Left renal cortex interstitium (tissue), 4 donors: ENCODE measurements around the gene CIPC. TPM values are rescaled to one million over a fixed set of nuclear protein-coding genes. Genes with fewer than 3 reads are reported as not detected.

Experiments
- DNase-seq, 4 donors: peaks; one replicate each; pipeline ENCODE4 v3.0.0-alpha.2; 2013; ENCODE audit warnings: low read depth in 4 of 4, low spot score in 2 of 4, missing footprints in 1 of 4
- polyA plus RNA-seq, 4 donors: library from polyadenylated mRNA; unstranded; fragments of 120-200 nt; gene quantifications; one replicate each; pipeline ENCODE4 v1.2.1, GENCODE V29; 2013; ENCODE audit not compliant: insufficient read length in 4 of 4

Gene CIPC
- polyA plus RNA-seq, 4 donors, result 21.2 to 27.7 (median 24.1) TPM

DNA sequence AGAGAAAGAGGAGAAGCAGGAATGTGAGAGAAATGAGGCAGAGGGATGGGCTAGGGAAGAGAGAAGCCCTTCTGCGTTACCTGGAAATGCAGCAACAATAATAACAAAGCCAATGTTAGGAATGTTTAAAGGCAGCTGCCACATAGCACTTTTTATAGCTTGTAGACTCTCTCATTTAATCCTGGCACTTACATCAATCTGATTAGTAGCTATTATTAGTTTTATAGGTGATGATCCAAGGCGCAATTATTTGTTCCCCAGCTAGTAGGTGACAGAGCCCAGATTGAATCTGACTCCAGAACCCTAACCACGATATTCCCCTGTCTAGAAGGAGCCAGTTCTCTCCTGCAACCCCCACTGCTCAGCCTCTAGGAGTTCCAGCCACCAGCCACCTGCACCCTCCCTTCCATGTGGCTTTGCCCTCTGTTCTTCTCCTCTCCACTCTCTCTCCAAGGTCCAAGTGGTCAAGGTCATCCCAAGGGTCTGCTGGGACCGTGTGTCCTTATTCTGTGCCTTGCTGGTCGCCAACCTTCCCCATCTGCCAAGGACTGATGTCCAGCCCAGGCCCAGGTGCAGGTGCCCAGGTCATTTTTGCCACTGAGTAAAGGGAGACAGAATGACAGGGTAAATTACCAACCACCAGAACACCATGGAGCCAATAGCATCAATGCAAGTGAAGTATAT is 29.4 kb upstream of the CIPC start:
- no peak for DNase-seq

DNA sequence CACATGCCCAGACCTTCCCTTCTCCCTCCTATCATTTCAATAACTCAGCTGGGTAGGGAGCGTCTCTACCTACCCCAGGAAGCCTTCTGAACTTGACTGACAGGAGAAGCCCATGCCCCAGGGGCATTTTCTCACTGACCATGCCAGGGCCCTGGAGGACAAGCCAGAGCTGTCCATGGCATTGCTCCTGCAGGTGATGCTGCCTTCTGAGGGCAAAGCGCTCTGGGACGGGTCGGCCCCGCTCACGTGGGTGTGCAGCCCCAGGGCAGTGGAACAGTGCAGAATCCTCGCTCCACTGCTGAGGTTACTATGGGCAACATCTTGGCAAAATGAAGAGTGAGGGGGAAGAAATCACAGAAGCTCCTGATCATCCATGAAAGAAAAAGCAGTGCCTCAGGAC is 28.5 kb upstream of the CIPC start:
- no peak for DNase-seq

DNA sequence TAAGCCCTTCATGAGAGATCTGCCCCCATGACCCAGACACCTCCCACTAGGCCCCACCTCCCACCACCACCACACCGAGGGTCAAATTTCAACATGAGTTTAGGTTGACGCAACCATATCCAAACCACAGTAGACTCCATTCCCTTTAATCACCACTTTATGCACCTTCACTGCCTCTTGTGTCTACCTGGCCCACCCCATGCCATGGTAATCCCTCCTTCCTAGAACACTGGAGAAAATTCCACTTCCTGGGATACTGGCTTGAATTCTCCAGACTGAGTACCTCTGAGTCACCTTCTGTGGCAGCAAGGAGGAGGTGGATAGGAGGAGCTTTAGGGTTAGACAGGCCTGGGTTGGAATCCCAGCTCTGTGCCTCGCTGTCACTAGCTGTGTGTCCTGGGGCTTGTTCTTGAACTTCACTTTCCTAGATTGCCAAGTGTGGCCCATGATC is 26.1 kb upstream of the CIPC start:
- no peak for DNase-seq

DNA sequence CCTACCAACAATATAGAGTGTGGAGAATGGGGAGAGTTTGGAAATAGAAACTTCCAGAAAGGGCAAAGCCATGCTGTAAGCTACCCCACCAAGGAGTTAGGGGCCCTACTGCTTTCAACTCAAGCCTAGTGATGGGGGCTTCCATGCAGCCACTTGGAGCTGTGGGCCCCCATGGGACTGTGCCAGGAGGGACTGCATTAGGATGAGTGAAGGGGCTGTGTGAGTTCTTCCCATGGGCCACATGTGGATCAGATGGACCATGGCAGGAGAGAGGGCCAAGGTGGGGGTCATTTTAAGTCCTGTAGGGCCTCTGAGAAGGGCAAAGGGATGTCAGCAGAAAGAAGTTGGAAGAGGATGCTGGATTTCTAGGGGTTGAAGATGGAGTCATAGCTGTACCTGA is 23.1 kb upstream of the CIPC start:
- no peak for DNase-seq

DNA sequence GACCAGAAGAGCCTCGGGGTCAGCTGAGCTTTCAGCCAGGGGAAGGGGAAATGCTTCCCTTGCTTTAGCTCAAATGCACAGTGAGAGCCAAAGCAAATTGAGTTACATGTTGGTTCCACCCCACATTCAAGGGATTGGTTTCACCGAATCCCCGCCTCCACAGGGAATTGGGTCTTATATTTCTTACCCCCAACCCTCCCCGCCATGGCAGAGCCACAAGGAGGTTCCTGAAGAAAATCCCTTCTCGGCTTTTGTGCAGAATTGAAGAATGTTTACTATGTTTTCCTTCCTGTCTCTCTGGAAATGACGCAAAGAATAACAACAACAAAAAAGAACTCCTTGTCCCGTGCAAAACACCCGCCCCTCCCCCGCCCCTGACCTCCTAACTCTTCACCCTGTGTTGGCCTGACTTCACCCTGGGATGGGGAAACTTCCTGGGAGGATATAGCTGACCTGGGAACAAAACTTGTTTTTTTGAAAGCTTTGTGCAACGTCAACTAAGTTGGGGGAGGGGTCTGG is 21.9 kb upstream of the CIPC start:
- peak in 1 of 4 donors; percentile 72 for DNase-seq

DNA sequence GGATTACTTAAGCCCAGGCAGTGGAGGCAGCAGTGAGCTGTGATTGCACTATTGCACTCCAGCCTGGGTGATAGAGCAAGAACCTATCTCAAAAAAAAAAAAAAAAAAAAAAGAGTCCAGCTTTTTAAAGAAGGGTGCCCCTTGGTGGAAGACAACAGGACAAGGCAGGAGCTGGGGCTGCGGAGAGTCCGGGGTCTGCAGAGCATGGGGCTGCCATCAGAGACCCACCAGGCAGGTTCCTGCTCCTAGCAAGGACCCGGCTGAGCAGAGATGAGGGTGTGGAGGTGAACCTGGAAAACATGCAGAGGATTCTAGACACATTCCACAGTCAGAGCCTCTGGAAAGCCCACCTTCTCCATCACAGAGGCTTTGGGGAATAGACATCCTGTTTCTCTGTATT is 21.0 kb upstream of the CIPC start:
- no peak for DNase-seq

DNA sequence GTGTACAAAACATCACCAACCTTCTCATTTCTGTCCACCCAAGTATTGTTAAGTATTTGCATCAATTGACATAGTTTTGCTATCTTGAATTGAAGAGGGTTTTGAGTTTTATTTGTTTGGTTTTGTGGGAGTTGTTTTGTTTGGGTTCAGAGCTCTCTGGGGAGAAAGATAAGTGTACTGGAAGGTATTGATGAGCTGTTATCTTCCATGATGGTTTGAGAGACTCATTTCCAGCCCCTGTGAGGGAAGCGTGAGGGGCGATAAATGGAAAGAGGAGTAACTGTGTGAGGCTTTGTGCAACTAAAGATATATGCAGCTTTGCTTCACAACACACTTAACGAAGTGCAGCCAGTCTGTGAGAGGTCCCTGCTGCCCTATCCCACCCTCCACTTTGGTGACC is 15.7 kb upstream of the CIPC start:
- no peak for DNase-seq

DNA sequence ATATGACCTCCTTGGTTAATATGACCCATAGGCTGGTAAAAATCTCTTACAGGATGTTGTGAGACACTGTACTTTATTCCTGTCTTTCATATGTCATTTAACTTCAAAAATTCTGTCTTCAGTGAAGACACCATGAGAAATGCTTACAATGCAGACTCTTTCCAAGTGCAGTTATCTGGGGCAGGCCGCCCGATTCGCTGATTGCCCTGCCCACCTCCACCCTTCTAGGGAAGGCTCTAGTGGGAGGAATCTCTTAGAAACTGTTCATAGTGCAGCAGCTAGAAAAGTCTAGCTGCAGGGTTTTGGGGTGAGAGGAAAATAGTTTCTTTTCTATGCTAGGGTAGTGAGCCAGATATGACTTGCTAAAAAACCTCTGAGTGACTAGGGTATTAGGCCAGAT is 15.0 kb upstream of the CIPC start:
- DNase-seq, result no peak

DNA sequence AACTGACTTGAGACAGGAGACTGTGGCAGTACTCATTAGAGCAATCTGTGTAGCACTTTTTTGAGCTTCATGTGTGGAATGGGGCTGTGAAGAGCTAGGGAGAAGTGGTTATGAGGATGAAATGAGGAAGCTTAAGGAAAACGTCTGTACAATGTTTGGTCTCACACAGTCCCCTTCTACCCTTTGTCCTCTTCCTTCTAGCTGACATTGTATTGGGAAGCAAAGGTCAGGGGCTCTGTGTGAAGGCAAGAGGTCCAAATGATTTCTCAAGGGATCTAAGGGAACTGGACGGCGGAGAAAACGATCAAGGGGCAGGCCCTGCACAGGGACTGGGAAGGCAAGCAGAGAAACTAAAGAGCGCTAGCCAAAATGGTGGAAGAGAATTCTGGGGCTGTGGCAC is 13.1 kb upstream of the CIPC start:
- DNase-seq, result no peak

DNA sequence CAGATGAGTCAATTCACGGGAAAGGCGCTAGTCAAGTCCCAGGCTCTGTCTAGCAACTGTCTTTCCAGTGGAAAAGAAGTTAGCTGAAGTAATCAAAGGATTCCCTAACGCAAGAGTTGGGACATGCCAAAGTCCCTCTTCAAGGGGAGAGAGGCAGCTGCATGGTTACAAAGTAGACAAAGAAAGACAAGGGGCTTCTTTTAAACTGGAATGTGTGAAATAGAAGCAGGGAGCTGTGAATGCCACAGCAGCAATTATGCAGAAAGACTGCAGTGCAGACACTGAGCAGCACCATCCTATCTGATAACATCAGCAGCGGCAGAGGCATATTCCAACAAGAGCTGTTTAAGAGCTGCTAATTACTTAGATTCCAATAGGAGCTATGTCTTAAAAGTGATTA is 12.5 kb upstream of the CIPC start:
- DNase-seq, result no peak

DNA sequence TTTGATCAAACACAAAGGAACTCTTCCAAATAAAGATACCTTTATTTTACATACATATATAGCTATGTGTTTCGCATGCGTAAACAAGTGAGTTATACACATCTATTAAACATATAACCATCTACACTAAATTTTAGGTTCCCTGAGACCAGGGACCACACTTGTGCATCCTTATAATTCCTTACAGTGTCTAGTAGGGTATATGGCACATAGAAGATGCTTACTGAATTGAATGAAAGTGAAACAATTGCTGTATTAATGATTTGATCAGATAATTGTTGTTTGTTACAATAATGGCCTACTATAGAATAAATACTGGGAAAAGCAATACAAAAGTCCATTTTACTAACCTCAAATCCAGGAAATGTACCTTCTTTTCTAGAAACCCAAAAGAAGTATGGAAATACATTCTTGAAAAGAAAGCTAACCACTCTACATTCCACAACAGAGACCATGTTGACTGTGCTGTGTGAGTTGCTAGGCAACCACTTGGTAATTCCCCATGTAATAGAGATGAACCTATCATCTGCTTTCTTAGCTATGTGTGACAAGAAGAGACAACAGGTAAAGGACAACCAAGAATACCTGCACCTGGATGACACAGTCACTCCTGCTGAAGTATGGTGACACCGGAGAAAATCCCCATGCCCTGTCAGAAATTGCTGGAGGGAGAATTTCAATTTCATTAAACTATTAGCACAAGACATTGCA is 11.9 kb upstream of the CIPC start:
- no peak for DNase-seq

DNA sequence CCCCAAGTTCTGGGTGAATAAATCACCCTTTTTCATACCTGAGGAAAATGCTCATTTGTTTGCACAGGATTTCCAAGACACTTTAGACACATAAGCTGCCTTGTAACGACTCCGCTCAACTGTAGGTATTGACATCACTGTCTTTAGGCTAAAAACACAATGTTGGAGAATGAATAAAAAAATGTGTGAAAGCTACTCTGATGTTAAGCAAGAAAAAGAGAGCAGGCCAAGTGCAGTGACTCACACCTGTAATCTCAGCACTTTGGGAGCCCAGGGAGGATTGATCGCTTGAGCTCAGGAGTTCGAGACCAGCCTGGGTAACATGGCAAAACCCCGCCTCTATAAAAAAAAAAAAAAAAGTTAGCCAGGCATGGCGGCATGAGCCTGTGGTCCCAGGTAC is 11.1 kb upstream of the CIPC start:
- no peak for DNase-seq

DNA sequence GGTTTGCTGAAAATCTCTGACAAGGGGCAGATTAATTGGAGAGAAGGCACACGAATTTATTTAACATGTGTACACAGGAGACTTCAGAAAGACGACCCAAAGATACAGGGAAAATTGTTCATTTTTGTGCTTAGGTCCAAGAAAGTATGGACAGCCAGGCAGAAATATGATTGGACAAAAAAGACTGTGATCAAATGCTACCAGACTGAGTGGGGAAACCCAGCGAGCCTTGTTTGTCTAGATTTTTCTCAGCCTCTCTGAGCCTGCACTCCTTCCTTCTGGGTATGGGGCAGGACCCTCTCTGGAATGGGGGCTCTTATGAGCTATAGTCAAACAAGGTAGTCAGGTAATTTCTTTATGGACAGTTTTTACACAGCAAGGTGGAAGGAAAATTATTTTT is 10.4 kb upstream of the CIPC start:
- no peak for DNase-seq

DNA sequence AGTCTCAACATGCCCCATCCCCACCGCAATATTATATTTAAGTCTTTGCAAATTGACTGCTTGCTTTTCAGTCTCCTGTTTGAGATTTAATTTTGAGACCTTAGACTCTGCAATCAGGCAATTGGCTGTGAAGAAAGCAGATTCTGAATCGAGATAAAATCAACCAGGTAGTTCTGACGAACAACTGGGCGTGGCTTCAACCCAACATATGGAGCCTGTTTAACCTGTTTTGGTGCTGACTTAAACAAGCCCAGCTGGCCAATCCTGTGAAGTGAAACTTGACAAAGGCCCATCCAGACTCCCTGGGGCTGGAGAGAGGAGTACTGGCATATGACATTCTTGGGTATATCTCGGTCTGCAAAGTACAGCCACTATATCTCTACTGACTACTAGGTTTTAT is 9.8 kb upstream of the CIPC start:
- DNase-seq, result no peak

DNA sequence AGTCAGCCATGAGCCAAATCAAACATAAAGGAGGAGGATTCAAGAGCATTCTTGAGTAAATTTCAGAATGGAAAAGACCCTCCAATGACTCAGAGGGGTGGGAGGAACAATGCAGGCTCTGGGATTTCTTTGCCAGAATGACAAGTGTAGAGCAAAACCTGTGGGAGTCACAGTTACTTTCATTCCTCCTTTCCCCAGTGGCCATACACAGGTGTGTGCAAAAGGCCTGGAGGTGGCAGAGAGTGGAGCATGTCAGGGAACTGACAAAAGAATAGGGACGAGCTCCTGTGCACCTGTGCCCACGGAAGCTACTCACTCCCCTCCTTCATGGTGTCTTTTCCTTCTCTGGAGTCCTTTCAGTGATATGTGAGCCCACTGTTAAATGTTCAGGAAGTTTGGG is 9.4 kb upstream of the CIPC start:
- DNase-seq, result no peak

DNA sequence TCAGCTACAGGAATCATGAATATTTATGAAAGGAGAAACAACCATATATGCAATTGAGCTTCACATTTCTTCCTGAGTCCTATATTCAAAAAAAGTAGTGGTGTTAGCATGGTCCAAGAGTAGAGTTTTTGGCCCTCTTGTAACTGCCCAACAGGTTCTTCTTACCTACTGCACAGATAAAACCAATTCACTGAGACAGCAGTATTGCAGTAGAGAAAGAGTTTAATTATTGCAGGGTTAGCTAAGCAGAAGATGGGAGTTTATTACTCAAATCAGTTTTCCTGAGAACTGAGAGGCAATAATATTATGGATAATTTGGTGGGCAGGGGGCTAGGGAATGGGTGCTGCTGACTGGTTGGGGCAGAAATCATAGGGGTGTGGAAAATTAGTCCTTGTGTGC is 6.5 kb upstream of the CIPC start:
- DNase-seq, result no peak

DNA sequence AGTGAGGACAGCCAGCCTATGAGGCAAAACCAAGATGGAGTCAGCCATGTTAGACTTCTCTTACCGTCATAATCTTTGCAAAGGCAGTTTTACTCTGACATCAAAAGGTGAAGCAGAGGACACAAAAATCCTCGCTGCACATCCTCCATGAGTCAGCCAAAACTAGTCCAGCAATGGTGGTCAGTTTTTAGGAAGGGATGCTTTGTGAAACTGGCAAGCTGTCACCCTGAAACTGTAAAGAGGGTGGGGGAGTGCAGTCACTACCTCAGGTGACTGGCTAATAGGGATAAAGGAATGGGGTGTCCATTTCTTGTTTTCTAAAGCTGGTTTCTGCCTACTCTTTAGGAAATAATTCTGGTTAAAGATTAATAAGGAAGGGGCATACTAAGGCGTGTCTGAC is 5.4 kb upstream of the CIPC start:
- no peak for DNase-seq

DNA sequence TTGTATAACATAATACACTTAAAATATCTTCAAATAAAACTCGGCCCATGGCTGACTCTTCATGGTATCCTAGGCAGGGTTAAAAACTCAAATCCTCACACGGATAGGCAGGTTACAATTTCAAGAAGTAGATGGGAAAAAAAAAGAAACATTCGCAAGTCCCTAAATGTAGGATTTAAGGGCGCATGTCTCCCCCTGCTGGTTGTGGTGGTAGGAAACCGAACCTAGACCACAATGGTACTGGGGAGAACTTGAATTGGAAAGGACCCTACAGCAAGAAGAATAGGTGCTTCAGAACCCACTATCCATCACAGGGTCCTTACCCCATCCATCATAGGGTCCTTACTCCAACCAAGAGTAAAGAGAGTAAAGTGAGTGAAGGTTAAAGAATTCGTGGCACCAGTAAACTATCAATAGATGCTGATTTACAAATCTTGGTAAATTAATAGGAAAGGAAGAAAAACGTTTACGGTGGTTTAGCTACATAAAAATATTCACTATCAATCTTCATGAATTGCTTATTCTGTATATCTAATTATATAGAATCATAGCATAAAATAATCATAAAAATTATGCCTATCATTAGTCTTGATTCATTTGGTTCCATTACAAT is 3.3 kb upstream of the CIPC start:
- DNase-seq, result peak in 1 of 4 donors; percentile 78

DNA sequence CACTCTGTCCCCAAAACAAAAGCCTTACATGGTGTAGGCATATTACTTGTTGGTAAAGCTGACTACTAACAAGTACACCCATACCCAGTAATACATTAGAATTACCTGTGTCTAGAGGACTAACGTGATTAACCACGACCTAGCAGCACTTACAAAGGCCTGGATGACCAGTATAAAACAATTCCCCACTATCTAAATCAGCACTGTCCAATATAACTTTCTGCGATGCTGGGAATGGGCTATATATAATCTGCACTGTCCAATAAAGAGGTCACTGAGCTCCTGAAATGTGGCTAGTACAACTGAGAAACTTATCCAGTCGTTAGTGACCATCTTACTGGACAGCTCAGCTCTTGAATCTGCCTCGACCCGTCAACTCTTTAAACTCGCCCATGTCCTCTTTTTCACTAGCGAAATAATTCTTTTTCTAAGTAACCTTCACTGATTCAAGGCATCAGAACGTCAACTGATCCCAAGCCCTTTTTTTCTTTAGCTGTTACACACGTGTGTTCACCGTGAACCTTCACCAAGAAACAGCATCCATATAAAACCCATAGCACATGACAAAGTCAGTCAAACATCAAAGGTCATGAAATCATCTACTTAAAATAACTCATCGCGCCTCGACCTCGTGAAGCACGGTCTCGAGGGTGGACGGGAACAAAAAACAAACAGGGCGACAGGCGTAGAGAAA is 905 bp upstream of the CIPC start:
- DNase-seq, result no peak

DNA sequence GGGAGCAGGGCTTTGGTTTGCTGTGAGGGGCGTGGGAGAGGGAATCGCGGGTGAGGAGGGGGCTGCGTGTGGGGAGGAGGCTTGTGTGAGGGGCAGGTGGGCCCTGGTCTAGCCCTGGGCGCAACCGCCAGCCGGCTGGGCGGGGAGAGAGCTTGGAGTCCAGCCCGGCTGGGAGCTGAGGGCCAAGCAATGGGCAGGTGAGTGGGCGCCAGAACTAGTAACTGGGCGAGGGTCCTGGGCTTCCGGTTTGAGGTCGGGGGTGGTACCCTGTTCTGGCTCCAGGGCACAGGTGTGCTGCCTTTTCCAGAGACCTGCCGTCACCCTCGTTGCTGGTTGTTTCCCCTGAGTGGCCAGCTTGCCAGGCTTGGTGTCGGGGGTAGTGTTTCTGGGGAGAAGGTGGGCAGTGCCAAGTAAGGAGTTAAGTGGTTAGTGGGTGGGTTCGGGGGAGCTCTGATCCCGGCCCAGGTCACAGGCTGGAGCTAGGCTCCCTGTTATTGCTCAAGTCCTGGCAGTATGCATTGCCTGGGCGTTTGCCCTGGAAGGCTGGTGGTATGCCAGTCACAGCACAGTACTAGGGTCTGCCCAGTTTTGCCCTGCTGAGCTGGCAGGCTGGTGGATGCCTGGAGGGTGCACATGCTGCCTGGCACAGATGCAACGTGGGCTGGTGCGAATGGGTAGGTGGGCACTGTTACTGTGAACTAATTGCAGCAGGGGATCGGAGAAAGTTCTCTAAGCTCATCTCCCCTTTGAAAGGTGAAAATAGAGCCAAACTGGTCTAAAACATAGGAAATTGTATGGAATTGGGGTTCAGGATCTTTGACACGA is 683 bp downstream of the CIPC start:
- DNase-seq, result no peak
